ENCODE results near the gene GRM8.

GRM8 gene

GRCh38 chr7:126690848-126691751 is 561.6 kb downstream of the GRM8 start:
- no peak for DNase-seq (ENCODE audit: low read depth in 2 of 2)
- no peak overlapping the region for H3K4me3 ChIP-seq (replicated peaks in 1 of 2; ENCODE audit: low read depth in 2 of 2, low read length in 2 of 2)
- TF ChIP-seq CTCF (IDR thresholded peaks at IDR 0.05; ENCODE audit: low read depth, low read length) = no peak

GRCh38 chr7:126690104-126690503 is 562.6 kb downstream of the GRM8 start:
- no peak for TF ChIP-seq CTCF (IDR thresholded peaks at IDR 0.05; ENCODE audit: low read depth, low read length)
- H3K4me3 ChIP-seq (replicated peaks in 1 of 2; ENCODE audit: low read depth in 2 of 2, low read length in 2 of 2) = no peak overlapping the region
- DNase-seq (ENCODE audit: low read depth in 2 of 2) = no peak

GRCh38 chr7:126689037-126689436 is 563.7 kb downstream of the GRM8 start:
- no peak for DNase-seq (ENCODE audit: low read depth in 2 of 2)

GRCh38 chr7:126686474-126686873 is 566.3 kb downstream of the GRM8 start:
- no peak for TF ChIP-seq CTCF (IDR thresholded peaks at IDR 0.05; ENCODE audit: low read depth, low read length)
- no peak for DNase-seq (ENCODE audit: low read depth in 2 of 2)
- no peak overlapping the region for H3K4me3 ChIP-seq (replicated peaks in 1 of 2; ENCODE audit: low read depth in 2 of 2, low read length in 2 of 2)

More at GRCh38 chr7:126689037-126689436, 563.7 kb downstream of the GRM8 start:
- TF ChIP-seq CTCF (IDR thresholded peaks at IDR 0.05; ENCODE audit: low read depth, low read length) = no peak
- H3K4me3 ChIP-seq (replicated peaks in 1 of 2; ENCODE audit: low read depth in 2 of 2, low read length in 2 of 2) = no peak overlapping the region

- H3K4me3 ChIP-seq (replicated peaks in 1 of 2; ENCODE audit: low read depth in 2 of 2, low read length in 2 of 2) = no peak overlapping the region
- TF ChIP-seq CTCF (IDR thresholded peaks at IDR 0.05; ENCODE audit: low read depth, low read length) = no peak
- DNase-seq (ENCODE audit: low read depth in 2 of 2) = no peak
These were observed 567.1 kb downstream of the GRM8 start for GRCh38 chr7:126685596-126685995.

GRCh38 chr7:126685018-126685573 is 567.6 kb downstream of the GRM8 start:
- no peak for DNase-seq (ENCODE audit: low read depth in 2 of 2)
- no peak overlapping the region for H3K4me3 ChIP-seq (replicated peaks in 1 of 2; ENCODE audit: low read depth in 2 of 2, low read length in 2 of 2)
- no peak for TF ChIP-seq CTCF (IDR thresholded peaks at IDR 0.05; ENCODE audit: low read depth, low read length)

Measured in cardiac fibroblast (primary cell).